Head of caudate nucleus (tissue), 42 donors: ENCODE data around the gene ACADSB.

Experiments
- DNase-seq, 42 donors: peaks; one replicate each; pipeline versions ENCODE4 v3.0.0 to v3.0.0-alpha.2; 2020 to 2021; ENCODE audit warnings: mixed read lengths in 7 of 42
- intact Hi-C: fragments of 100-400 bp; cut with DNase I; formaldehyde crosslinking; loops from one replicate; pipeline ENCODE4 v1.15.0; 2022

Gene ACADSB

GRCh38 chr10:123031124-123031523 is 22.3 kb downstream of the ACADSB start:
- DNase-seq = no peak
- intact Hi-C loops = no loop called here

- no peak for DNase-seq
- intact Hi-C loops = no loop called here
Measured at GRCh38 chr10:123034332-123034731, 25.5 kb downstream of the ACADSB start.

- intact Hi-C loops = no loop called here
- no peak for DNase-seq
Measured at GRCh38 chr10:123035467-123036086, 26.8 kb downstream of the ACADSB start.

GRCh38 chr10:123038782-123039631 is 30.2 kb downstream of the ACADSB start:
- DNase-seq = no peak
- intact Hi-C loops = no loop called here

GRCh38 chr10:123039632-123039930 is 30.8 kb downstream of the ACADSB start:
- intact Hi-C loops = no loop called here
- no peak for DNase-seq

GRCh38 chr10:123042708-123043408 is 34.1 kb downstream of the ACADSB start:
- intact Hi-C loops = loop anchor here (5.0 kb wide), 1 partner anchor 514 kb away; no protein-coding TSS in a partner anchor
- no peak for DNase-seq

GRCh38 chr10:123043409-123043925 is 34.7 kb downstream of the ACADSB start:
- intact Hi-C loops = loop anchor here (5.0 kb wide), 1 partner anchor 514 kb away; no protein-coding TSS in a partner anchor
- DNase-seq = peak; percentile 29 to 88 (median 74)

- peak in 2 of 42 donors; percentile 11 to 15 for DNase-seq
- intact Hi-C loops = loop anchor here (5.0 kb wide), 1 partner anchor 513 kb away; no protein-coding TSS in a partner anchor
Measured at GRCh38 chr10:123044391-123044790, 35.6 kb downstream of the ACADSB start.

GRCh38 chr10:123045961-123046731 is 37.3 kb downstream of the ACADSB start:
- no peak for DNase-seq
- intact Hi-C loops = no loop called here

- no peak for DNase-seq
- intact Hi-C loops = no loop called here
Measured at GRCh38 chr10:123057968-123058367, 49.2 kb downstream of the ACADSB start.

- intact Hi-C loops = no loop called here
- no peak for DNase-seq
Measured at GRCh38 chr10:123061865-123062264, 53.1 kb downstream of the ACADSB start.

- intact Hi-C loops = no loop called here
- DNase-seq = no peak
Measured at GRCh38 chr10:123062726-123063125, 53.9 kb downstream of the ACADSB start.

- intact Hi-C loops = no loop called here
- DNase-seq = no peak
Measured at GRCh38 chr10:123068087-123068853, 59.5 kb downstream of the ACADSB start.

GRCh38 chr10:123069246-123069986 is 60.6 kb downstream of the ACADSB start:
- intact Hi-C loops = no loop called here

GRCh38 chr10:123073187-123073586 is 64.4 kb downstream of the ACADSB start:
- no peak for DNase-seq
- intact Hi-C loops = no loop called here

More at GRCh38 chr10:123069246-123069986, 60.6 kb downstream of the ACADSB start:
- peak in 2 of 42 donors; percentile 2 to 33 for DNase-seq

GRCh38 chr10:123074215-123074614 is 65.4 kb downstream of the ACADSB start:
- DNase-seq = no peak
- intact Hi-C loops = no loop called here

GRCh38 chr10:123081896-123082295 is 73.1 kb downstream of the ACADSB start:
- intact Hi-C loops = no loop called here

GRCh38 chr10:123083811-123084210 is 75.0 kb downstream of the ACADSB start:
- no peak for DNase-seq
- intact Hi-C loops = no loop called here

More at GRCh38 chr10:123081896-123082295, 73.1 kb downstream of the ACADSB start:
- DNase-seq = no peak
